Gastroesophageal sphincter (tissue), 3 donors: Measurements from ENCODE around the gene CERT1.

Experiments used
- CTCF ChIP-seq, 4 experiments: fragments of 200-600 bp in 2 of 4; fragments of 450-650 bp in 2 of 4; sonication (generic) in 1 of 4; IDR thresholded peaks; one replicate each; pipeline ENCODE4 v1.5.1; 2017 to 2019; ENCODE audit warnings: antibody characterized with exemption in 4 of 4, mild to moderate bottlenecking in 2 of 4, moderate library complexity in 2 of 4
- POLR2A ChIP-seq, 2 donors: fragments of 450-650 bp; IDR thresholded peaks; one replicate each; pipeline ENCODE4 v1.6.1; 2017; ENCODE audit warnings: antibody characterized with exemption in 2 of 2, mild to moderate bottlenecking in 2 of 2, moderate library complexity in 1 of 2
- POLR2AphosphoS5 ChIP-seq: sonication (generic); formaldehyde crosslinking; IDR thresholded peaks from one replicate; pipeline ENCODE4 v1.6.1; 2017; ENCODE audit warnings: antibody characterized with exemption

GRCh38 chr5:75469017-75469416 lies 42.4 kb downstream of the CERT1 start:
- no peak for TF ChIP-seq CTCF (IDR thresholded peaks at IDR 0.05)
- no peak for TF ChIP-seq POLR2AphosphoS5
- TF ChIP-seq POLR2A (IDR thresholded peaks at IDR 0.05), result no peak
